Stimulated activated CD4-positive, alpha-beta T cell treated with anti-CD3 and anti-CD28 coated beads, TNF-alpha, amount 100 ng/mL, for 24 hours (primary cell): ENCODE results near the gene AUH.

ENCODE experiments used
- DNase-seq, 3 experiments: peaks; one replicate each; pipeline ENCODE4 v3.0.0-alpha.2; 2020; ENCODE audit warnings: low read depth in 3 of 3

The AUH gene

GRCh38 chr9:91340395-91340967, 21.2 kb downstream of the AUH start:
- no peak for DNase-seq

GRCh38 chr9:91338681-91339080, 23.0 kb downstream of the AUH start:
- no peak for DNase-seq

GRCh38 chr9:91336786-91337185, 24.9 kb downstream of the AUH start:
- no peak for DNase-seq

GRCh38 chr9:91334053-91334452, 27.7 kb downstream of the AUH start:
- DNase-seq = no peak

- DNase-seq = no peak
These were observed 28.2 kb downstream of the AUH start for GRCh38 chr9:91333551-91333950.

- no peak for DNase-seq
These were observed 29.0 kb downstream of the AUH start for GRCh38 chr9:91332546-91333231.

GRCh38 chr9:91331849-91332248, 29.9 kb downstream of the AUH start:
- no peak for DNase-seq

- DNase-seq = no peak
These were observed 33.5 kb downstream of the AUH start for GRCh38 chr9:91328186-91328585.

GRCh38 chr9:91321691-91322090, 40.0 kb downstream of the AUH start:
- DNase-seq = no peak

- no peak for DNase-seq
These were observed 41.4 kb downstream of the AUH start for GRCh38 chr9:91320299-91320698.

GRCh38 chr9:91316093-91316492, 45.6 kb downstream of the AUH start:
- DNase-seq = no peak

GRCh38 chr9:91315191-91315590, 46.5 kb downstream of the AUH start:
- no peak for DNase-seq

GRCh38 chr9:91312717-91313325, 48.9 kb downstream of the AUH start:
- DNase-seq = no peak

GRCh38 chr9:91310037-91310436, 51.7 kb downstream of the AUH start:
- DNase-seq = no peak

GRCh38 chr9:91308191-91308590, 53.5 kb downstream of the AUH start:
- no peak for DNase-seq

- no peak for DNase-seq
These were observed 54.4 kb downstream of the AUH start for GRCh38 chr9:91307279-91307678.

- no peak for DNase-seq
These were observed 55.5 kb downstream of the AUH start for GRCh38 chr9:91306296-91306630.

GRCh38 chr9:91305596-91306295, 56.0 kb downstream of the AUH start:
- DNase-seq = no peak

GRCh38 chr9:91303741-91304415, 57.8 kb downstream of the AUH start:
- no peak for DNase-seq

- no peak for DNase-seq
These were observed 58.9 kb downstream of the AUH start for GRCh38 chr9:91302831-91303230.

GRCh38 chr9:91301161-91301560, 60.6 kb downstream of the AUH start:
- no peak for DNase-seq

GRCh38 chr9:91298311-91298710, 63.4 kb downstream of the AUH start:
- no peak for DNase-seq
